Aorta (tissue), 5 donors: ENCODE measurements around the gene MTMR11. TPM values are rescaled to one million over a fixed set of nuclear protein-coding genes. Genes with fewer than 3 reads are reported as not detected.

Experiments used
- ATAC-seq: fragments of 200-7000 bp; cut with Tn5 transposase; one replicate; pipeline ENCODE4 v1.9.1; 2022; ENCODE audit warnings: moderate library complexity; ENCODE audit not compliant: low FRiP score
- DNase-seq, 2 donors: peaks; one replicate each; pipeline ENCODE4 v3.0.0-alpha.2; 2020
- H3K27ac ChIP-seq, 2 donors: one replicate each; pipeline ENCODE4 v1.5.1; 2013; ENCODE audit warnings: low read length in 2 of 2, mild to moderate bottlenecking in 2 of 2, moderate library complexity in 2 of 2, control low read depth in 1 of 2, inconsistent platforms in 1 of 2, low read depth in 1 of 2
- H3K27me3 ChIP-seq, 2 donors: one replicate each; pipeline ENCODE4 v1.6.1; 2013; ENCODE audit warnings: control low read depth in 1 of 2, low read length in 1 of 2, mild to moderate bottlenecking in 1 of 2, moderate library complexity in 1 of 2; ENCODE audit not compliant: insufficient read depth in 2 of 2, control insufficient read depth in 1 of 2
- H3K36me3 ChIP-seq, 2 donors: one replicate each; pipeline ENCODE4 v1.6.1; 2013; ENCODE audit warnings: control low read depth in 1 of 2, low read length in 1 of 2, mild to moderate bottlenecking in 1 of 2; ENCODE audit not compliant: insufficient read depth in 2 of 2, control insufficient read depth in 1 of 2
- H3K4me1 ChIP-seq, 2 donors: one replicate each; pipeline ENCODE4 v1.6.1; 2013; ENCODE audit warnings: low read length in 2 of 2, control low read depth in 1 of 2, mild to moderate bottlenecking in 1 of 2, moderate library complexity in 1 of 2; ENCODE audit not compliant: insufficient read depth in 2 of 2, control insufficient read depth in 1 of 2
- H3K4me3 ChIP-seq, 2 donors: one replicate each; pipeline ENCODE4 v1.5.1; 2013; ENCODE audit warnings: low read length in 2 of 2, control low read depth in 1 of 2, mild to moderate bottlenecking in 1 of 2
- H3K9me3 ChIP-seq: one replicate; pipeline ENCODE4 v1.6.1; 2013; ENCODE audit warnings: mild to moderate bottlenecking, low read length; ENCODE audit not compliant: control insufficient read depth
- WGBS, 2 donors: extraction: QIAGEN DNeasy Blood & Tissue Kit; methylation state at CpG; one replicate each; pipeline ENCODE4 v1.1.7; 2013; 5-methylcytosine and 5-hydroxymethylcytosine counted together
- intact Hi-C, 2 donors: fragments of 100-400 bp; cut with DNase I; formaldehyde crosslinking; loops; one replicate each; pipeline versions ENCODE4 v1.14.2 to v1.15.0; 2022
- polyA plus RNA-seq, 2 donors: library from polyadenylated mRNA; stranded (reverse); fragments of 200-250 nt; gene quantifications; one replicate each; pipeline ENCODE4 v1.2.3, GENCODE V29; 2013
- total RNA-seq, 2 donors: library from RNA; stranded (reverse); fragmentation: NEBNext Ultra II Directional; extraction: Animal tissue kit (Norgen Biotek cat#: 25700); gene quantifications; one replicate each; pipeline ENCODE4 v1.2.1, GENCODE V29; 2021
- donor health status: healthy with polysubstance abuse.
- donor health status: Bipolar disorder and iron deficiency.
- donor health status: DM: no; HTN: no; CAD: no.
- donor health status: DM: no; HTN: no; CAD: no.
- donor health status: DM: yes; HTN: yes; CAD: no.

Gene MTMR11
- total and polyA plus RNA-seq, 4 donors: 19.3 to 59.1 (median 48.8) TPM

- Histone ChIP-seq H3K9me3 (no peaks in the 10 kb centered on the region), H3K4me1 (peaks cover 0 to 3% of the 10 kb centered on the region in 2 donors), H3K27me3 (no peaks in the 10 kb centered on the region), H3K36me3 (peaks cover 8 to 10% of the 10 kb centered on the region in 2 donors), H3K4me3 (no peak overlapping the region), H3K27ac (no peak overlapping the region)
- intact Hi-C loops: no loop called here
- DNase-seq (no peak), ATAC-seq (no peak)
- WGBS, 2 donors: 82 to 84% methylated on average over 10 of the region's 10 CpGs
Observed at GRCh38 chr1:149923626-149924025, 13.1 kb downstream of the MTMR11 start.

GRCh38 chr1:149917571-149918144 lies 19.0 kb downstream of the MTMR11 start, which contains the start of gene SV2A:
Gene SV2A, minus strand, starts transcription at chr1:149917844. Its CDS starts 4,004 bp downstream, at chr1:149913840.
- no peaks in the 10 kb centered on the region for H3K27me3 ChIP-seq
- no peaks in the 10 kb centered on the region for H3K4me1 ChIP-seq
- 0% methylated on average over 24 of the region's 24 CpGs for WGBS, 2 donors
- H3K27ac ChIP-seq: peak within 1 kb of the TSS; percentile 33 to 56
- DNase-seq (peak; percentile 72 to 89), ATAC-seq (peak; percentile 85)
- intact Hi-C loops: no loop called here
- peaks cover 0 to 2% of the 10 kb centered on the region in 2 donors for H3K36me3 ChIP-seq
- H3K9me3 ChIP-seq: no peaks in the 10 kb centered on the region
- peak within 1 kb of the TSS; percentile 86 to 93 for H3K4me3 ChIP-seq

- Histone ChIP-seq H3K27ac (peak overlapping the region in 1 of 2 donors; percentile 13), H3K9me3 (no peaks in the 10 kb centered on the region), H3K27me3 (no peaks in the 10 kb centered on the region), H3K36me3 (peaks cover 0 to 2% of the 10 kb centered on the region in 2 donors), H3K4me1 (no peaks in the 10 kb centered on the region), H3K4me3 (peak overlapping the region; percentile 86 to 93)
- ATAC-seq (no peak), DNase-seq (no peak)
- intact Hi-C loops: no loop called here
- 0 to 2% methylated on average over 10 of the region's 10 CpGs for WGBS, 2 donors
Observed at GRCh38 chr1:149916898-149917252, 19.8 kb downstream of the MTMR11 start.

GRCh38 chr1:149916193-149916897 lies 20.3 kb downstream of the MTMR11 start:
- intact Hi-C loops: no loop called here
- peak overlapping the region; percentile 86 to 93 for H3K4me3 ChIP-seq
- no peaks in the 10 kb centered on the region for H3K4me1 ChIP-seq
- ATAC-seq (peak; percentile 20), DNase-seq (no peak)
- peak overlapping the region in 1 of 2 donors; percentile 64 for H3K27ac ChIP-seq
- H3K9me3 ChIP-seq: no peaks in the 10 kb centered on the region
- 3 to 5% methylated on average over 9 of the region's 9 CpGs for WGBS, 2 donors
- no peaks in the 10 kb centered on the region for H3K27me3 ChIP-seq
- H3K36me3 ChIP-seq: peaks cover 0 to 2% of the 10 kb centered on the region in 2 donors

GRCh38 chr1:149915429-149916192 lies 21.1 kb downstream of the MTMR11 start:
- Histone ChIP-seq H3K27me3 (no peaks in the 10 kb centered on the region), H3K36me3 (peaks cover 0 to 2% of the 10 kb centered on the region in 2 donors), H3K4me3 (no peak overlapping the region), H3K4me1 (no peaks in the 10 kb centered on the region), H3K27ac (peak overlapping the region in 1 of 2 donors; percentile 64), H3K9me3 (no peaks in the 10 kb centered on the region)
- ATAC-seq: no peak
- no peak for DNase-seq
- 72 to 77% methylated on average over 11 of the region's 11 CpGs for WGBS, 2 donors
- intact Hi-C loops: no loop called here

- Histone ChIP-seq H3K4me3 (no peak overlapping the region), H3K27me3 (no peaks in the 10 kb centered on the region), H3K27ac (no peak overlapping the region), H3K4me1 (no peaks in the 10 kb centered on the region), H3K36me3 (peaks cover 0 to 2% of the 10 kb centered on the region in 2 donors), H3K9me3 (no peaks in the 10 kb centered on the region)
- DNase-seq: no peak
- WGBS, 2 donors: 83 to 89% methylated on average over 1 of the region's 1 CpG
- ATAC-seq: no peak
- intact Hi-C loops: no loop called here
Observed at GRCh38 chr1:149914545-149914944, 22.1 kb downstream of the MTMR11 start.

- DNase-seq (no peak), ATAC-seq (no peak)
- H3K36me3 ChIP-seq: peaks cover 0 to 4% of the 10 kb centered on the region in 2 donors
- no peaks in the 10 kb centered on the region for H3K27me3 ChIP-seq
- no peaks in the 10 kb centered on the region for H3K9me3 ChIP-seq
- no peak overlapping the region for H3K27ac ChIP-seq
- H3K4me1 ChIP-seq: no peaks in the 10 kb centered on the region
- no peak overlapping the region for H3K4me3 ChIP-seq
- intact Hi-C loops: no loop called here
- WGBS, 2 donors: 77 to 79% methylated on average over 10 of the region's 10 CpGs
Observed at GRCh38 chr1:149906570-149907075, 30.1 kb downstream of the MTMR11 start.

GRCh38 chr1:149903836-149904491 lies 32.7 kb downstream of the MTMR11 start:
- DNase-seq (no peak), ATAC-seq (no peak)
- no peaks in the 10 kb centered on the region for H3K4me1 ChIP-seq
- H3K27ac ChIP-seq: no peak overlapping the region
- no peak overlapping the region for H3K4me3 ChIP-seq
- intact Hi-C loops: no loop called here
- 82 to 83% methylated on average over 5 of the region's 5 CpGs for WGBS, 2 donors
- no peaks in the 10 kb centered on the region for H3K9me3 ChIP-seq
- H3K36me3 ChIP-seq: peaks cover 0 to 4% of the 10 kb centered on the region in 2 donors
- H3K27me3 ChIP-seq: no peaks in the 10 kb centered on the region
